ENCODE measurements around the gene PTPRD.

The PTPRD gene

GRCh38 chr9:8812888-8813287 lies 1799.9 kb downstream of the PTPRD start:
- H3K36me3 Mint-ChIP-seq (ENCODE audit: insufficient read depth), result no peaks in the 10 kb centered on the region
- no peak for ATAC-seq (replicated peaks; ENCODE audit: extremely low read depth, poor library complexity, severe bottlenecking)
- DNase-seq (ENCODE audit: low spot score in 2 of 2), result no peak
- no peak overlapping the region for H3K27ac Mint-ChIP-seq (ENCODE audit: low read depth)
- no peaks in the 10 kb centered on the region for H3K27me3 Mint-ChIP-seq
- no peaks in the 10 kb centered on the region for H3K4me1 Mint-ChIP-seq
- H3K4me3 Mint-ChIP-seq, result no peak overlapping the region
- peaks cover 9% of the 10 kb centered on the region for H3K9me3 Mint-ChIP-seq

- no peaks in the 10 kb centered on the region for H3K4me1 Mint-ChIP-seq
- no peaks in the 10 kb centered on the region for H3K36me3 Mint-ChIP-seq (ENCODE audit: insufficient read depth)
- H3K9me3 Mint-ChIP-seq, result peaks cover 9% of the 10 kb centered on the region
- no peak overlapping the region for H3K4me3 Mint-ChIP-seq
- DNase-seq (ENCODE audit: low spot score in 2 of 2), result no peak
- no peak overlapping the region for H3K27ac Mint-ChIP-seq (ENCODE audit: low read depth)
- no peak for ATAC-seq (replicated peaks; ENCODE audit: extremely low read depth, poor library complexity, severe bottlenecking)
- no peaks in the 10 kb centered on the region for H3K27me3 Mint-ChIP-seq
Observed at GRCh38 chr9:8809741-8810140, 1803.1 kb downstream of the PTPRD start.

- Mint-ChIP-seq H3K27me3 (no peaks in the 10 kb centered on the region), H3K4me1 (no peaks in the 10 kb centered on the region), H3K27ac (ENCODE audit: low read depth) (no peak overlapping the region), H3K9me3 (peaks cover 3% of the 10 kb centered on the region), H3K36me3 (ENCODE audit: insufficient read depth) (no peaks in the 10 kb centered on the region), H3K4me3 (no peak overlapping the region)
- DNase-seq (ENCODE audit: low spot score in 2 of 2), result no peak
- no peak for ATAC-seq (replicated peaks; ENCODE audit: extremely low read depth, poor library complexity, severe bottlenecking)
Observed at GRCh38 chr9:8806150-8806549, 1806.7 kb downstream of the PTPRD start.

- no peaks in the 10 kb centered on the region for H3K36me3 Mint-ChIP-seq (ENCODE audit: insufficient read depth)
- DNase-seq (ENCODE audit: low spot score in 2 of 2), result no peak
- H3K4me1 Mint-ChIP-seq, result no peaks in the 10 kb centered on the region
- no peaks in the 10 kb centered on the region for H3K9me3 Mint-ChIP-seq
- H3K27me3 Mint-ChIP-seq, result no peaks in the 10 kb centered on the region
- ATAC-seq (replicated peaks; ENCODE audit: extremely low read depth, poor library complexity, severe bottlenecking), result no peak
- H3K4me3 Mint-ChIP-seq, result no peak overlapping the region
- no peak overlapping the region for H3K27ac Mint-ChIP-seq (ENCODE audit: low read depth)
Observed at GRCh38 chr9:8804613-8805012, 1808.2 kb downstream of the PTPRD start.

GRCh38 chr9:8802242-8802641 lies 1810.6 kb downstream of the PTPRD start:
- H3K36me3 Mint-ChIP-seq (ENCODE audit: insufficient read depth), result no peaks in the 10 kb centered on the region
- no peak overlapping the region for H3K4me3 Mint-ChIP-seq
- H3K4me1 Mint-ChIP-seq, result no peaks in the 10 kb centered on the region
- ATAC-seq (replicated peaks; ENCODE audit: extremely low read depth, poor library complexity, severe bottlenecking) (no peak), DNase-seq (ENCODE audit: low spot score in 2 of 2) (no peak)
- H3K27me3 Mint-ChIP-seq, result no peaks in the 10 kb centered on the region
- H3K9me3 Mint-ChIP-seq, result no peaks in the 10 kb centered on the region
- no peak overlapping the region for H3K27ac Mint-ChIP-seq (ENCODE audit: low read depth)

GRCh38 chr9:8800196-8800595 lies 1812.6 kb downstream of the PTPRD start:
- DNase-seq (ENCODE audit: low spot score in 2 of 2) (no peak), ATAC-seq (replicated peaks; ENCODE audit: extremely low read depth, poor library complexity, severe bottlenecking) (no peak)
- H3K4me3 Mint-ChIP-seq, result no peak overlapping the region
- no peaks in the 10 kb centered on the region for H3K27me3 Mint-ChIP-seq
- H3K4me1 Mint-ChIP-seq, result no peaks in the 10 kb centered on the region
- no peaks in the 10 kb centered on the region for H3K36me3 Mint-ChIP-seq (ENCODE audit: insufficient read depth)
- no peaks in the 10 kb centered on the region for H3K9me3 Mint-ChIP-seq
- no peak overlapping the region for H3K27ac Mint-ChIP-seq (ENCODE audit: low read depth)

- Mint-ChIP-seq H3K27me3 (no peaks in the 10 kb centered on the region), H3K4me1 (no peaks in the 10 kb centered on the region), H3K4me3 (no peak overlapping the region), H3K27ac (ENCODE audit: low read depth) (no peak overlapping the region), H3K9me3 (no peaks in the 10 kb centered on the region), H3K36me3 (ENCODE audit: insufficient read depth) (no peaks in the 10 kb centered on the region)
- no peak for ATAC-seq (replicated peaks; ENCODE audit: extremely low read depth, poor library complexity, severe bottlenecking)
- no peak for DNase-seq (ENCODE audit: low spot score in 2 of 2)
Observed at GRCh38 chr9:8799615-8800014, 1813.2 kb downstream of the PTPRD start.

GRCh38 chr9:8799206-8799605 lies 1813.6 kb downstream of the PTPRD start:
- Mint-ChIP-seq H3K36me3 (ENCODE audit: insufficient read depth) (no peaks in the 10 kb centered on the region), H3K27me3 (no peaks in the 10 kb centered on the region), H3K4me1 (no peaks in the 10 kb centered on the region), H3K4me3 (no peak overlapping the region), H3K27ac (ENCODE audit: low read depth) (no peak overlapping the region), H3K9me3 (no peaks in the 10 kb centered on the region)
- DNase-seq (ENCODE audit: low spot score in 2 of 2), result no peak
- ATAC-seq (replicated peaks; ENCODE audit: extremely low read depth, poor library complexity, severe bottlenecking), result no peak

GRCh38 chr9:8784838-8785237 lies 1828.0 kb downstream of the PTPRD start:
- Mint-ChIP-seq H3K27me3 (no peaks in the 10 kb centered on the region), H3K36me3 (ENCODE audit: insufficient read depth) (no peaks in the 10 kb centered on the region), H3K9me3 (no peaks in the 10 kb centered on the region), H3K4me3 (no peak overlapping the region), H3K4me1 (no peaks in the 10 kb centered on the region), H3K27ac (ENCODE audit: low read depth) (no peak overlapping the region)
- no peak for ATAC-seq (replicated peaks; ENCODE audit: extremely low read depth, poor library complexity, severe bottlenecking)
- no peak for DNase-seq (ENCODE audit: low spot score in 2 of 2)

GRCh38 chr9:8783941-8784340 lies 1828.9 kb downstream of the PTPRD start:
- ATAC-seq (replicated peaks; ENCODE audit: extremely low read depth, poor library complexity, severe bottlenecking), result no peak
- DNase-seq (ENCODE audit: low spot score in 2 of 2), result no peak
- no peaks in the 10 kb centered on the region for H3K27me3 Mint-ChIP-seq
- H3K4me1 Mint-ChIP-seq, result no peaks in the 10 kb centered on the region
- no peak overlapping the region for H3K27ac Mint-ChIP-seq (ENCODE audit: low read depth)
- H3K4me3 Mint-ChIP-seq, result no peak overlapping the region
- no peaks in the 10 kb centered on the region for H3K36me3 Mint-ChIP-seq (ENCODE audit: insufficient read depth)
- H3K9me3 Mint-ChIP-seq, result no peaks in the 10 kb centered on the region

GRCh38 chr9:8782237-8782636 lies 1830.6 kb downstream of the PTPRD start:
- Mint-ChIP-seq H3K4me3 (no peak overlapping the region), H3K27me3 (no peaks in the 10 kb centered on the region), H3K9me3 (no peaks in the 10 kb centered on the region), H3K4me1 (no peaks in the 10 kb centered on the region), H3K36me3 (ENCODE audit: insufficient read depth) (no peaks in the 10 kb centered on the region), H3K27ac (ENCODE audit: low read depth) (no peak overlapping the region)
- ATAC-seq (replicated peaks; ENCODE audit: extremely low read depth, poor library complexity, severe bottlenecking) (no peak), DNase-seq (ENCODE audit: low spot score in 2 of 2) (no peak)

- Mint-ChIP-seq H3K9me3 (no peaks in the 10 kb centered on the region), H3K4me3 (no peak overlapping the region), H3K4me1 (no peaks in the 10 kb centered on the region), H3K27me3 (no peaks in the 10 kb centered on the region), H3K27ac (ENCODE audit: low read depth) (no peak overlapping the region), H3K36me3 (ENCODE audit: insufficient read depth) (no peaks in the 10 kb centered on the region)
- ATAC-seq (replicated peaks; ENCODE audit: extremely low read depth, poor library complexity, severe bottlenecking) (no peak), DNase-seq (ENCODE audit: low spot score in 2 of 2) (no peak)
Observed at GRCh38 chr9:8781458-8781857, 1831.3 kb downstream of the PTPRD start.

- ATAC-seq (replicated peaks; ENCODE audit: extremely low read depth, poor library complexity, severe bottlenecking), result no peak
- Mint-ChIP-seq H3K27me3 (no peaks in the 10 kb centered on the region), H3K27ac (ENCODE audit: low read depth) (no peak overlapping the region), H3K36me3 (ENCODE audit: insufficient read depth) (no peaks in the 10 kb centered on the region), H3K4me3 (no peak overlapping the region), H3K4me1 (no peaks in the 10 kb centered on the region), H3K9me3 (no peaks in the 10 kb centered on the region)
- DNase-seq (ENCODE audit: low spot score in 2 of 2), result no peak
Observed at GRCh38 chr9:8780386-8780785, 1832.4 kb downstream of the PTPRD start.

- Mint-ChIP-seq H3K27ac (ENCODE audit: low read depth) (no peak overlapping the region), H3K27me3 (no peaks in the 10 kb centered on the region), H3K36me3 (ENCODE audit: insufficient read depth) (no peaks in the 10 kb centered on the region), H3K4me1 (no peaks in the 10 kb centered on the region), H3K4me3 (no peak overlapping the region), H3K9me3 (no peaks in the 10 kb centered on the region)
- DNase-seq (ENCODE audit: low spot score in 2 of 2) (no peak), ATAC-seq (replicated peaks; ENCODE audit: extremely low read depth, poor library complexity, severe bottlenecking) (no peak)
Observed at GRCh38 chr9:8779478-8779877, 1833.3 kb downstream of the PTPRD start.
